A673 (cell line): ENCODE measurements around the gene CLASRP.

Experiments
- EZH2 ChIP-seq: fragments of 200-600 bp; sonication (generic); IDR thresholded peaks from 2 replicates; pipeline ENCODE4 v1.6.1; 2017; ENCODE audit warnings: borderline replicate concordance, low read depth, mild to moderate bottlenecking, mixed read lengths, antibody characterized with exemption, low read length; ENCODE audit not compliant: poor library complexity, severe bottlenecking
- TF ChIP-seq, protein P1 (sequence below): fragments of 300-800, 200-600 bp; sonication (generic); conservative IDR thresholded peaks from 2 replicates; pipeline ENCODE4 v1.5.1; 2017; ENCODE audit warnings: low read depth, mild to moderate bottlenecking, antibody characterized with exemption, low read length, moderate library complexity, mixed read lengths

DNA sequence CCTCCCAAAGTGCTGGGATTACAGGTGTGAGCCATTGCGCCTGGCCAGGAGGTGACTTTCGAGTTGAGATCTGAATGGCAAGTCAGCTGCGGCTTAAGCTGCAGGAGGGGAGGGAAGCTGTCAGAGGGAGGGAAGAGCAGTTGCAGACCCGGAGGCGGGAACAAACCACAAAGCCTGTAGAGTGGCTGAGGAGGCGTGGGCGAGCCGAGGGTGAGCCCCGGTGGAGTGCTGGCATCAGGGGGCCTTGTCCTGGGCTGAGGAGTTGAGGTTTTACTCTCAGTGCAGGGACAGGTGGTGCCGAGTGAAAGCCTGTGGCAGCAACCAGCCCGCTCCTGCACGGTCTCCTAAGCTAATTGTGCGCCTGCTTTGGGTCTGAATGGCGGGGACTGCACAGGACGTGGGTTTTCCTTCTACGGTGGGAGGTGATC lies 78.3 kb downstream of the CLASRP start:
- TF ChIP-seq, protein P1, sequence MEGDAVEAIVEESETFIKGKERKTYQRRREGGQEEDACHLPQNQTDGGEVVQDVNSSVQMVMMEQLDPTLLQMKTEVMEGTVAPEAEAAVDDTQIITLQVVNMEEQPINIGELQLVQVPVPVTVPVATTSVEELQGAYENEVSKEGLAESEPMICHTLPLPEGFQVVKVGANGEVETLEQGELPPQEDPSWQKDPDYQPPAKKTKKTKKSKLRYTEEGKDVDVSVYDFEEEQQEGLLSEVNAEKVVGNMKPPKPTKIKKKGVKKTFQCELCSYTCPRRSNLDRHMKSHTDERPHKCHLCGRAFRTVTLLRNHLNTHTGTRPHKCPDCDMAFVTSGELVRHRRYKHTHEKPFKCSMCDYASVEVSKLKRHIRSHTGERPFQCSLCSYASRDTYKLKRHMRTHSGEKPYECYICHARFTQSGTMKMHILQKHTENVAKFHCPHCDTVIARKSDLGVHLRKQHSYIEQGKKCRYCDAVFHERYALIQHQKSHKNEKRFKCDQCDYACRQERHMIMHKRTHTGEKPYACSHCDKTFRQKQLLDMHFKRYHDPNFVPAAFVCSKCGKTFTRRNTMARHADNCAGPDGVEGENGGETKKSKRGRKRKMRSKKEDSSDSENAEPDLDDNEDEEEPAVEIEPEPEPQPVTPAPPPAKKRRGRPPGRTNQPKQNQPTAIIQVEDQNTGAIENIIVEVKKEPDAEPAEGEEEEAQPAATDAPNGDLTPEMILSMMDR, result no peak
- no peak for TF ChIP-seq EZH2
